Activated gamma-delta T cell (primary cell): ENCODE measurements around the gene CTTNBP2NL.
"Not testable (repeated sequence)": the region's sequence is repeated elsewhere in the genome, so short reads cannot be mapped to it uniquely, and the experiment has no call there.

ENCODE experiments used
- DNase-seq: peaks from one replicate; lab custom pipeline; 2025; lab: John Stamatoyannopoulos, UW

CTTNBP2NL gene

DNA sequence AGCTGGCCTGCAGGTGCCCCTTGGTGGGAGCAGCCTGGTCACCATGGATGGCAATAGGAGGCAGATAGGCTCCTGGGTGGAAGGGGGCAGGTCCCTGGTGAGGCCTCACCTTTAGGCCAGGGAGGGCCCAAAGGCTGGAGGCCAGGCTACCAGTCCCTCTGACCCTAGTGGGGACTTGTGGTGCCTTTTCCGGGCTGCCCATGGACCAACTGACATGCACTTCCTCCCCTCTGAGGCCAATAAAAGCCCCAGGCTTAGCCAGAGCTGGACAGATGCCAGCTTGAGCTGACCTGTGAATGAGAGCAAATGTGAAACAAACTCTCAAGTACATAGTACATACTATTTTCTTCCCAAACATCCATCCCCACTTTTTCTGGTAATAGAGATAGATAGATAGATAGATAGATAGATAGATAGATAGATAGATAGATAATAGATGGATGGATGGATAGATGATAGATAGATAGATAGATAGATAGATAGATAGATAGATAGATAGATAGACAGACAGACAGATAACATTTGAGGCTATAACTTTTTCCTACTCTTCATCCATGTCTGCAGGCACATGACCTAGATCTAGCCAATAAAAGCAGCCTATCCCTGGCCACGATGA, 9.2 kb upstream of the CTTNBP2NL start:
- no peak for DNase-seq

GRCh38 chr1:112387807-112388206, 8.2 kb upstream of the CTTNBP2NL start:
- no peak for DNase-seq

- no peak for DNase-seq
Measured at GRCh38 chr1:112388436-112388835, 7.6 kb upstream of the CTTNBP2NL start.

- DNase-seq, result no peak
Measured at GRCh38 chr1:112389689-112390088, 6.3 kb upstream of the CTTNBP2NL start.

GRCh38 chr1:112390335-112390734, 5.7 kb upstream of the CTTNBP2NL start:
- not testable (repeated sequence) for DNase-seq

- no peak for DNase-seq
Measured at GRCh38 chr1:112390775-112391602, 5.0 kb upstream of the CTTNBP2NL start.

DNA sequence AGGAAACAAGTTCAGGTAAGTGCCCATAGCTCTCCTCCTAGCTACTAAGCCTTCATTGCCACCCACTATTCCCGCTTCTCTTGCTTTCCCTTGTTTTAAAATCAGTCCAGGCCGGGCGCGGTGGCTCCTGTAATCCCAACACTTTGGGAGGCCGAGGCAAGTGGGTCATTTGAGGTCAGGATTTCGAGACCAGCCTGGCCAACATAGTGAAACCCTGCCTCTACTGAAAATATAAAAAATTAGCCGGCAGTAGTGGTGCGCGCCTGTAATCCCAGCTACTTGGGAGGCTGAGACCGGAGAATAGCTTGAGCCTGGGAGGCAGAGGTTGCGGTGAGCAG, 4.4 kb upstream of the CTTNBP2NL start:
- DNase-seq, result no peak

- DNase-seq, result no peak
Measured at GRCh38 chr1:112393631-112393974, 2.4 kb upstream of the CTTNBP2NL start.

- no peak for DNase-seq
Measured at GRCh38 chr1:112394743-112395062, 1.3 kb upstream of the CTTNBP2NL start.

- no peak for DNase-seq
Measured at GRCh38 chr1:112395256-112395820, 676 bp upstream of the CTTNBP2NL start.

- DNase-seq, result no peak
Measured at GRCh38 chr1:112396653-112397471, 848 bp downstream of the CTTNBP2NL start.

GRCh38 chr1:112397841-112398240, 1.8 kb downstream of the CTTNBP2NL start:
- no peak for DNase-seq

GRCh38 chr1:112399456-112399855, 3.4 kb downstream of the CTTNBP2NL start:
- no peak for DNase-seq

- DNase-seq, result not testable (repeated sequence)
Measured at GRCh38 chr1:112400706-112401105, 4.7 kb downstream of the CTTNBP2NL start.

- DNase-seq, result no peak
Measured at GRCh38 chr1:112402682-112403643, 6.9 kb downstream of the CTTNBP2NL start.

DNA sequence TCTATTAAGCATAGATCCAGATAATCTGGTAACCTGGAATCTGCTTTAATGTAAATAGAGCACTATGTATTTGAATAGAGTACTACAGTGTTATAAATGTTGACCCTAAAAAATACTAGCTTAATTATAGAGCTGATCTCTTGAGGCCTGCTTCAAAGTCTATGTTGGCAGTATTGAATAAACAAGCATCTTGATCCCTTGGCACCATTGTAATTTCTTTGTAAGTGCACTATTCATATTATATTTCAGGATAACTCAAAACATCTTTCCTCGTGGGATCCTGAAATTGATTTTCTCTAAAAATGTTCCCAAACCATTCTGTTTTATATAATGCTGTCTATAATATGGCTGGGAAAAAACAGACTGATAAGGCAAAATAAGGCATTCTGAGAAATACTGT, 10.8 kb downstream of the CTTNBP2NL start:
- no peak for DNase-seq

DNA sequence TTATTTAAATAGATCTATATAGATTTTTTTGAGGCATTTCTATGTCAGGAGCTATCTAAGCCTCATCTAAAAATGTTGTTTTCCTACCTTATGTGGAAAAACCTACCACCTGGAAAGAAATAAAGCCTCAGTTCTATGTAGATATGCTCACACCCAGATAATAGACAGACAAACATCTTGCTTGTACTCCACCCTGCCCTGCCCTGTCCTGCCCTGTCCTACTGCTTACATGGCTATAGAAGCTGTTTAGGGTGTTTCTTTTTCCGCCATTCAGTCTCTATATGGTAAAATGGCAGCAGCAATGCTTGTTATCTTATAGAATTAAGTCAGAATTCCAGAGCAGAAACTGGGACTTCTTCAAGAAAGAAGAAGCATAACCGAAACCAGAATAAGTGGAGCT, 13.4 kb downstream of the CTTNBP2NL start:
- no peak for DNase-seq

- DNase-seq, result no peak
Measured at GRCh38 chr1:112410673-112411072, 14.7 kb downstream of the CTTNBP2NL start.

DNA sequence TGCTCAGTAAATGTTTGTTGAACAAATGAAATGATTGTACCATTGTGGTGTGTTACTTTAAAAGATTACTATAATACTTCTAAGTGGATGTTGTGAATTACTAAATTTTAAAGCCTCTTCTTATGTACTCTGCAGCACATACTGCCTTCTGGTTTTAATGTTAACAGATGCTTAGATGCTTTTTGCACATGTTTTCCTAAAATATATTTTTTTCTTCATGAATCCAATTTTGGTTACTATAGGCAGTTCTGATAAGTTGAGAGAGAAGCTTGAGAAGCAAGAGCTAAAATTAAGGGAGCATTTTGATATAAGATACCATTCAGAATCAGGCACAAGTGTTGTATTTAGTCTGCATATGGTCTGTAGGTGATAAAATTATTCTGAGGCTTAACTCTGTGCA, 21.3 kb downstream of the CTTNBP2NL start:
- no peak for DNase-seq

DNA sequence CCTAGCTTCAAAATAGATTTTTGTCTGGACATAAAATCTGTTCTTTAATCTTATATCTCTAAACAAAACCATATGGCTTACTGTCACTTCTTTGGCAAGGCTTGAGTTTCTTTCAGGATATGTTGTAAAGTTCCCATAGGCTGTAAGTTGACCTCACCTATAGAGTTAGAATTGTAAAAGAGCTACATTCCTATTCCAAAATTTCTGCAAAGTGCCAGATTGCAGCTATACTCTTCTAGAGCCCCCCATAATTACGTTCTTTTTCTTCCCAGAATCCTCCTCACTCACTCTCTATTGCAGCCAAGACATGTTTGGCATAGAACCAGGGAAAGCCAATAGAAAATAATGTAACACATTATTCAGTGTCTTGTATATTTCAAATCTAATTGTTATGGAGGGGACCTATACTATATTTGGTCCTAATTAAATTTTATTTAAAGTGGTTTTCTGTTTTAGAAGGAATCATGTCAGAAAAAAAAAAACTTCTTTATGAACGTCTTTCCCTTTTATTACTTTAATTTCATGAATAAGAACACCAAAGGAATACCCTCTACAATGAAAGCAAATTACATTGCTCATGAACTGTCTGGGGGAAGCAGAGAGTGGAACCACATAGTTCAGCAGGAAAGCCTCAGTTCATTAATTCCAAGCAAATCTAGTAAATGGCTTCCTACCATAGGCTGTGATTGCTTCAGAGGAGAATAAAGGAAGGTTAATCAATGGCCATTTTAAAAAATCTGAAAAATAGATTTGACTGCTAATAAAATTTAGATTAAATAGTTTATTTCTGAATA, 22.3 kb downstream of the CTTNBP2NL start:
- DNase-seq, result no peak

- no peak for DNase-seq
Measured at GRCh38 chr1:112423207-112423606, 27.2 kb downstream of the CTTNBP2NL start.
